Measurements from ENCODE around the gene CHDH.

DNA sequence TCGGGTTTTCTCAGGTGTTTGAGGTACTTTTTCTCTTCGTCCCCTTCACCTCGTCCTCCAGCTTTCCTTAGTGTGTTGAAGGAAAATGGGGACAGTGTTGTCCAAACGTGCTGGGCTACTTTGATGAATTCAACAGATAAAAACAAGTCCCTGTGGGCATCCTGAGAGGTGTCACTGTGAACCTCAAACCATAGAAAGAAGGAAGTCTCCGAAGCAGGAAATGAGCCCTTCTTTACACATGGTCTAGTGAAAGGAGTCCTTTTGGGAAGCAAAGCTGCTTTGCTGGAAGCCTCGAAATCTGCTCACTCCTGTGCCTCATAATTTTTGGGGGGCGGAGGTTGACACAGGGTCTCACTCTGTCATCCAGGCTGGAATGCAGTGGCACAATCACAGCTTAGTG, 10.7 kb upstream of the CHDH start:
- TF ChIP-seq YY1 (IDR thresholded peaks at IDR 0.05; ENCODE audit: insufficient read depth, insufficient read length): no peak
- TF ChIP-seq SUZ12 (IDR thresholded peaks at IDR 0.05; ENCODE audit: extremely low read depth, insufficient read depth, insufficient read length): no peak
- no peak for TF ChIP-seq ZNF274 (IDR thresholded peaks at IDR 0.05; ENCODE audit: low read depth, low read length)
